GM12891 (cell line): Measurements from ENCODE around the gene CYGB.

ENCODE experiments used
- PAX5 ChIP-seq: IDR thresholded peaks from 2 replicates; pipeline ENCODE4 v1.6.1; 2011; ENCODE audit warnings: low read length, moderate library complexity, mild to moderate bottlenecking; ENCODE audit not compliant: insufficient read depth, severe bottlenecking
- POLR2A ChIP-seq: IDR thresholded peaks from 2 replicates; pipeline ENCODE4 v1.6.1; 2011; ENCODE audit warnings: low read depth, low read length, control low read depth
- POLR2AphosphoS5 ChIP-seq: IDR thresholded peaks from 2 replicates; pipeline ENCODE4 v1.6.1; 2011; ENCODE audit warnings: low read depth, low read length, control low read depth
- POU2F2 ChIP-seq: IDR thresholded peaks from 2 replicates; pipeline ENCODE4 v1.6.1; 2011; ENCODE audit warnings: low read depth, mild to moderate bottlenecking, control low read depth, low read length, moderate library complexity
- SPI1 ChIP-seq: IDR thresholded peaks from 2 replicates; pipeline ENCODE4 v1.6.1; 2011; ENCODE audit warnings: low read depth, low read length, control low read depth
- TAF1 ChIP-seq: IDR thresholded peaks from 2 replicates; pipeline ENCODE4 v1.6.1; 2011; ENCODE audit warnings: low read depth, low read length, control low read depth

GRCh38 chr17:76575570-76575969 lies 38.1 kb upstream of the CYGB start:
- no peak for TF ChIP-seq POLR2A
- TF ChIP-seq POLR2AphosphoS5 = no peak
- TF ChIP-seq TAF1 = no peak
- TF ChIP-seq SPI1 = no peak
- no peak for TF ChIP-seq POU2F2
- TF ChIP-seq PAX5 = no peak
